Measurements from ENCODE around the gene LPAR3.

The LPAR3 gene

GRCh38 chr1:84823991-84824390 is 69.0 kb downstream of the LPAR3 start:
- no peak for FAIRE-seq

GRCh38 chr1:84823511-84823910 is 69.5 kb downstream of the LPAR3 start:
- no peak for FAIRE-seq

DNA sequence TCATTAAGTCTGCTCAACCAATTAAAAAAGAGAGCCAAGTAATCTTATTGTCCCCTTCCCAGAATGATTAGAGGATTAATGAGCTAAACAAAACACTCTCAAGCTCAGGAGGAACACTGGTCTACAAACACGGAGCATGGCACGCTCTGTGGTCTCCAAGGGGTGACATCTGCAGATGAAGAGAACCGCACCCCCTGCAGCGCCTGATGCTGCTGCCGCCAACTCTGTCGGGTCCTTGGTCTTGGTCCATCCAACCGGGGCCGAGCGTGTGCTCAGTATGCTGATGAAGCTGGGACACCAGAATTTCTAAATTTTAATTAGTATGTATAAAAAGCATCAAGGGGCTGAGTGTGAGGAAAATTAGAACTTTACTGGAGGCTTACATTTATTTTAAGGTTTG is 82.7 kb downstream of the LPAR3 start:
- no peak for FAIRE-seq

DNA sequence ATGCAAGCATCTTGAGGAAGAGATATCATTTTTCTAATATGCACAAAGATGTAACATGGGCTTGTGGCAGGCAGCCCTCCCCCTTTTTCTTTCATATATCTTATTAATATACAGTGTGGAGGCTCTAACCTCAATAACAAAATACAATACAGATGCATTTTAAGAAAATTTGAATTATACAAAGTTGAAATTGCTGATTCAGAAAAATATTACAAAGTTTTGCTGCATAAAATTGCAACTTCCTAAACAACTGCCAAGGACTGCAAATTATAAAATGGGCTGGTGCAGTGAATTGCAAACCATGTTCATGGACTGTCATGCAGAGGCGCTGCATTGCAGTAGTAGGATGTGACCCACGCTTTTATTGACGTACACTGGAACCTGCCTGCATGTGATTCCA is 84.0 kb downstream of the LPAR3 start:
- FAIRE-seq = no peak

DNA sequence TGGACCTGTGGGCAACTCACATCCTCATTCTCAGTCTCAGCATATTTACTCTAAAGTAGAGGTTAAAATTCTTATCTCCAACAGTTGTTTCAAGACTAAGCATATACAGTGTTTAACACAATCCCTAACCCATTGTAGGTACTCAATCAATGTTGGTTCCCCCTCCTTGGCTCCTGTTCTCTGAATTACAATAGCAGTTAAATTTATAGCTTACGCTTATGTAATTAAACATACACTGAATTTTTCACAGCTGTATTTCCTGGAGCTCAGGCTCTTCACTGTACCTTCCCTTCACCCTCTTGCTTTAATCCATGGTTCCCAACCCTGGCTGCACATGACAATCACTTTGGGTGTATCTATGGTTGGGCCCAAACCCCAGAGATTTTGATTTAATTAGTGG is 89.4 kb downstream of the LPAR3 start:
- no peak for FAIRE-seq

- FAIRE-seq = no peak
These were observed 90.3 kb downstream of the LPAR3 start for GRCh38 chr1:84802567-84803232.

DNA sequence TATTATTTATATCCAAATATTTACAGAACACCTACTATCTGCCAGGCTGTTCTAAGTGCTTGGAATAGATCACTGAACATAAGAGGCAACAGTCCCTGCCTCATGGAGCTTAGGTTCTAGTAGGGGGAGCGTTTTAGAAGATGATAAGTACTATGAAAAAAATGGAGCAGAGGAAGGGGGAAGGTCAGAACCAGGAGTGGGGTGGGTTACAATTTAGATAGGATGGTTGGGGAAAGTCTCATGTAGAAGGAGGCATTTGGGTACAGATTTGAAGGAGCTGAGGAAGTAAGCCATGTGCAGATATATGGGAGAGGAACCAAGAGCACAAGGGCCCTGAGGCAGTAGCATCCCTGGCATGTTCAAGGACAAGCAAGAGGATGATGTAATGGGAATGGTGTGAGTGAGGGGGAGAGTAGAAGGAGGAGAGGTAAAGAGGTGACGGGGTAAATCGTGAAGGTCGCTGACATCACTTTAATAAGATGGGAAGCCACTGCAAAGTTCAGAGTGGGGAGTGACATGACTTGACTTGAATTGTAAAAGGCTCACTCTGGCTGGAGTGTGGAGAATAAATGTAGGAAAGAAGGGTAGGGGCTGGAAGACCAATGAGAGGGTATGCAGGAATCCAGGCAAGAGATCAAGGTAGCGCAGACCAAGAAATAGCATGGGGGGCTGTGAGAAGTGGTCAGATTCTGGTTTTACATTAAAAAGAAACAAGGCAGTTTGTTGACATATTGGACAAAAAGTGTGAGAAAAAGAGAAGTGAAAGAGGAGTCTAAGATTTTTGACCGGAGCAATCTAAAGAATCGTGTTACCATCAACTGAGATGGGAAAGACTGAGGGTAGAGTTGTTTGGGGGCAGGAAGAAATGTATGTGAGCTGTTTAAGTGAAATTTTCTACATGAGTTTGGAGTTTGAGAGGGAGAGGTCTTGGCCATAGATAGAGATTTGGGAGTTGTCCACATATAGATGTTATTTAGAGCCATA is 92.6 kb downstream of the LPAR3 start:
- FAIRE-seq = no peak

GRCh38 chr1:84797603-84798002 is 95.4 kb downstream of the LPAR3 start:
- FAIRE-seq = no peak

DNA sequence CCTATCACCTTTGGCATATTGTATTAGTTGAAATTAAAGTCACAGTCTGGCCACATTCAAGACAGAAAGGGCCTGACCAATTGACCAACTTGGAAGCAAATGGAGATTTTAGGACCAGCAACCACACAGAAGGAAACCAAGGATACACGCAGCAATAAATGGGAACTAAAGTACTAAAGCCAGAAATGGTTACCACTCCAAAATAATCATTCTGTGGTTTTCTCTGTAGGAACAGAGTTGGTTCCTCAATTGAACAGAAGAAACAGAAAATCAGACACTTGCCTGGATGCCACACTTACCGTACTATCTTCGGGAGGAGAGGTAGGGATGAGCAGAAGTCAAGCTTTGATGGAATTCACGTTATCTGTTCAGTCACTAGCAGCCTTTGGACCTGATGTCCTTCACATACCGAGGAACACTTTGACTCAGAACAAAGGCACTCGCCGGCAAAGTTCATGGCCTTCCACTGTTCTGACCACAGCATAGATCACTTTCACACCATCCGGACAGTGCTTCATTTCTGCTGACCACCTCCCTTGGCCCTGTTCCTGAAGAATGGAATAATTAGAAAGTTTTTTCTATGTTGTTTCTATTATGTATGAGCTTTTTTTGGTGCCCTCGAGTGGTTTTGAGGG is 96.9 kb downstream of the LPAR3 start:
- no peak for FAIRE-seq

DNA sequence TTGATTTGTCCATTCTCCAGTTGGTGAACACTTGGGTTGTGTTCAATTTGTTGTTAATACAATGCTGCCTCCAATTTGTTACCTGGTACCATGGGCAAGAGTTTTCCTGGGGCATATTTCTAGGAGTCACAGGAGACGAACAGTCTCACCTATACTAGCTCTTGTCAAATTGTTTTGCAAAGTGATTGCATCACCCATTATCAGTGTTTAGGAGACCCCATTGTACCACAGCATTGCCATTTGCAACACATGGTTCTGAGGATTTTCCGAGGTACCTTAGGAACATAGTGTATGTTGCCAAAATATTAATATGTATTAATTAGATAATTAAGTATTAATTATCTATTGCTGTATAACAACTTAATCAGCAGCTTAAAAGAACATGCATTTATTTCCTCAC is 97.8 kb downstream of the LPAR3 start:
- no peak for FAIRE-seq

- peak; percentile 51 for FAIRE-seq
These were observed 100.6 kb downstream of the LPAR3 start for GRCh38 chr1:84792421-84792820.

GRCh38 chr1:84789014-84789413 is 104.0 kb downstream of the LPAR3 start:
- no peak for FAIRE-seq

DNA sequence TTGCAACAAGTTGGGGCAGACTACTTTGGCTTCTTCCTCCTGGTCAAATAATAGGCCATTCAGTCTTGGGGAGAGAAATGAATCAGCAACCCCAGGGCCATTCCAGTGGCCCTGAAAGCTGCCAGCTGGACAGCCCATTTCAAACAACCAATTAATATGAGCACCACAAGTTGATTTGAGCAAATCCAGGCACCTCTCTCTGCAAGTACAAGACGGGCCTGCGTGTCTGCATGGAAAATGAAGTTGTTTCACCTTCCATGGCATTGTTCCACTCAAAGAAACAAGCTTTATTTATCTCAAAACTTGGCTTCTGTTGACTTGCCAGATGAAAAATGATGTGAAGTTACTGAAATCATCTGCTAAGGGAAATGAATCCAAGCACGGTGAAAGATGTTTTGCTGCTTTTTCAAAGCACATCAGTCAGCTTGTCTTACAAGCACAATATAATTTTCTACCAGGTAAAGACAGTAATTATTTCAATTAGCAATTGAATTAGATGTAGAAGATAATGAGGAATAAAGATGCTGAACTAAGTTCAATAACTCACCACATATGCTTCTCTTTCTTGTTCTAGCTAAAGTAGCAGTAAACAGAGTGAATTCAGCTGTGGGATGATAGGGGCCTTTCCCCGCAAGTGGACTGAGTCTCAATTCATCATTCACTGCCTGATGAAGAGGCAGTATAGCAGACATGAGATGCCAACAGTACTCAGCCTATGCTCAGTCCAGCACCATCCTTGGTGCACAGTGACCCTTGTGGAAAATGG is 107.6 kb downstream of the LPAR3 start:
- no peak for FAIRE-seq

GRCh38 chr1:84782881-84783280 is 110.1 kb downstream of the LPAR3 start:
- FAIRE-seq = no peak

DNA sequence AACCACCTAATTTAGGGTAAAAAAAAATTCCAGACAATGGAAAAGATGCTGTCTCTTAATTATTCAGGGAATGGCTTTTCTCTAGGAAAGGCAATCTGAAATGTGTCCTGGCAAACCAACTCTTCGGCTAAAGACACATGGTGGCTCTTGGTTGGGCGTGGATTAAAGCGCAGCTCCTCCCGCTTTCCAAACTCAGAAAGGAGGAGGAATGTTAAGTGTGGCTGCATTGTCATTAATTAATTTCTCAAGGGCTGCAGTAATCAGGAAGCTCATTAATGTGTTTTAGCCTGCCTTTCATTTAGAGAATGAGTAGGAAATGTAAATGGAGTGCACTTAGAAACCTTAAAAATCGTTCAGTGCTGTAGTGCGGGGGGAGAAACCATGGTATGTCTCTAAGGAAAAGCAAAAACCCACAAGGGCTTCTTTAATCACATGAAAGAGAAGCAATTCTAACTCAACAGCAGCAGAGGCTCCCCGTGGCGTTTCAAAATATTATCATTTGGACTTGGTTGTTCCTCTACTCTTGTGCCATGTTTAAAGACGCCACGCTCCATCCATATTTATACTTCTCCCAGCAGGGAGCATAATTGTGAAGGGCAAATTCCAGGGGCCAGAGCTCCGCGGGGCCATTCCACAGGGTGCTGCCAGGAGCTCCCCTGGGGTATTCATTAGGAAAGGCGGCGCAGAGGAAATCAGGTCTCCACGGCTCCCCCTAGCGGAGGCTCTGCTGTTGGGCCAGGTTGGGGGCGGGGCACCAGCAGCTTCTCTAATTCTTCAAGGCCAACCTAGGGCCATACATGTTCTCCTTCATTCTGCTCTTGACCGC is 110.8 kb downstream of the LPAR3 start:
- FAIRE-seq = no peak

DNA sequence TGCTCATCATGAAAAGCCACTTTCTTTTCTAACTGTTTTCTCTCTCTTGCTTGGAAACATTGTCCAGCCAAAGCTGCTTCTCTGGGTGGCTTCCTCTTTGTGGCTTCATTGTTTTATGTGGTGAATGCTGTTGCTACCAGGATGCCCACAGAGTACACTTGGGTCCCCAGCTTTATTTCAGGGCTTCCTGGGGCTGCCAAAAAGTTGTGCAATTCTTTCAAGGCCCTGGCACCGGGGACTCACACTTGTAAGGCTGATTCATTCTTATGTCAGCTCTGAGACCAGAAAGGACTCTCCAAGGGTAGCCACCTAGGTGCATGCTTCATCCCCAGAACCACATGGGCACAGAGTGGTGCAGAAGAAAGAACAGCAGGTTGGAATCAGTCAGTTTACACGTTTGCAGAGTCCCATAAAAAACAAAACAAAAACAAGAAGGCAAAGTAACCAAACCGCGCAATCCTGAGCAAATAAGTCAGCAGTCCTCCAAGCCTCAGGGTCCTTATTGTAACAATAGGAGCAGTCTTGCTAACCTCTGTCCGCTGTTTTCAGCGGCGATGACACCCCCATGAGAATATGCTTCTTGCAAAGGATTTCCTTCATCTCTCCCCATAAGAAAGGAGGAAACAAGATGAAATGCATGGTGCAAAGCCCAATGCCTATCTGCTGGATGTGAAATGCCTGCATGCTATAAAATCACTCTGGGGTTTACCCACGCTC is 112.8 kb downstream of the LPAR3 start:
- no peak for FAIRE-seq

GRCh38 chr1:84776639-84777038 is 116.4 kb downstream of the LPAR3 start:
- no peak for FAIRE-seq

DNA sequence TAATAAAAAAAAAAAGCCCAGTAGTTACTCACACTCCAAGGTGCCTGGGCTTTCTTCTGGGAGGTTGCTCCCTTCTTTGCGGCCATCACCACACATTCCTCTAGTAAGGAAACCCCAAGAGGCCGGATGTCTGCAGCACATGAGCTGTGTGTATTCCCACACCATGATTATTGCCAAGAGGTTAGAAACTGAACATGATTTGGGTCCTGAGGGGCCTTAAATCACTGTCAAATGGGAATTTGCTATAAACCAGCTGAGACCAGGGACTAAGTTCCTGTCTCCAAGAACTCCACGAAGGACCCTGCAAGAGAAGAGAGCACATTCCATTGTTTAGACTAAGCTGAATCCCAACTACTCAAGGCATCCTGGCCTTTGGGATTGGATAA is 117.5 kb downstream of the LPAR3 start:
- no peak for FAIRE-seq

DNA sequence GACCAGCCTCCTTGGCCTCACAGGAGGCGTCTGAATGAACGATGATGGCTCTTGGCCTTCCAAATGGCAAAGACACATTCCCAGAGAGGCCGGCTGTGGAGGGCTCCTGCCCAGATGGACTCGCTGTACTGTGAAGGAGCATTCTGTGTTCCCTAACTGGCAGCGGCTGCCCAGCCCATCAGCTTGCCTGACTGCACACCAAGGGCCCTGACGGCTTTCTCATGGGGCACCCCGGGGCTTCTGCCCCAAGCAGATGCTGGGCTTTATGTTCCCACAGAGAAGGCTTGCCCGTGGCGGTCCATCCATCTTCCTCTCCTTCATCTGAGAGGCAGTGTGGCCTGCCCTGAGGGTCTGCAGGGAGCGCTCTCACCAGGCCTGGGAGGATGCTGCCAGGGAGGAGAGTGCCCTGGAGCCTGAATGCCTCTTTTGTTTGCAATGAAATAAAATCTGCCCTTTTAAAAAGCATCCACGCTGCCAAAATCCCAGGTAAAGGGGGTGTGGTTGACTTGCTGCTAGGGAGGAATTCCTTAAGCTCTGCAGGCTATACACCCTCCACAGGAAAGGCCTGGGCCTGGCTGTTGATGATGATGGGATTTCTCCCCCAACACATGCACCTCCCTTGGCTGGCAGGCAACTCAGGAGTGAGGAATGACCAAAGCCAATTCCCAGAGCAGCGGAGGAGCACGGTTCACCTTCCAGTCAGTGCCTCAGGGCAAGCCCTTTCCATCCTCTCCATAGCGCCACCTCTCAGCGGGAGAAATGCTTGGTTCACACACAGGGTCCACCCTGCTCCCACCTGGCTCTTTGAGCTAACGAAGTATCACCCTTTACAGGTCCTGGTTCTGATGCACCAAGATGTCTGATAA is 118.1 kb downstream of the LPAR3 start:
- FAIRE-seq = no peak

- FAIRE-seq = no peak
These were observed 119.0 kb downstream of the LPAR3 start for GRCh38 chr1:84773933-84774497.
